SKM-1 treated with dmso at 0.1 percent for 144 hours (cell line): Measurements from ENCODE around the gene GARRE1.
"Not testable (repeated sequence)": the region's sequence is repeated elsewhere in the genome, so short reads cannot be mapped to it uniquely, and the experiment has no call there.

ENCODE experiments used
- DNase-seq: peaks from one replicate; lab custom pipeline; 2025; ENCODE audit not compliant: unreplicated experiment; lab: John Stamatoyannopoulos, UW

GARRE1 gene

DNA sequence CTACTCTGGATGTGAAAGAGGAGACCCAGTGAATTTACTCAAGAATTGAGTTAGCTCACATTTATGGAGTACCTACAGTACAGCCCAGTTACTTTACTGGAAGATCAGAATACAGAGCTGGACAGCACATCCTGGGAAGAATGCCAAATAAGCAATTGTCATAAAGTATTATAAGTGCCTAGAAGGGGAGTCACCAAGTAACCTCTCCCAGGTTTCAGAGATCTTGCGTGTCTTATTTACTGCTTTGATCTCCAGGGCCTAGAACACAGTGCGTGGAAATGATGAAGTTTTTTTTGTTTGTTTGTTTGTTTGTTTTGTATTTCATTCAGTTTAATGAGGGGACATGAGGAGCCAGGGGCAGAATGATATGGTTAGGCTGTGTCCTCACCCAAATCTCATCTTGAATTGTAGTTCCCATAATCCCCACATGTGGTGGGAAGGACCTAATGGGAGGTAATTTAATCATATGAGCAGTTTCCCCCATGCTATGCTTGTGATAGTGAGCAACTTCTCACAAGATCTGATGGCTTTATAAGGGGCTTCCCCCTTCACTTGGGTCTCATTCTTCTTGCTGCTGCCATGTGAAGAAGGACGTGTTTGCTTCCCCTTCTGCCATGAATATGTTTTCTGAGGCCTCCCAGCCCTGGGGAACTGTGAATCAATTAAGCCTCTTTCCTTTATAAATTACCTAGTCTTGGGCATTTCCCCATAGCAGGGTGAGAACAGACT lies 5.2 kb downstream of the GARRE1 start:
- no peak for DNase-seq

DNA sequence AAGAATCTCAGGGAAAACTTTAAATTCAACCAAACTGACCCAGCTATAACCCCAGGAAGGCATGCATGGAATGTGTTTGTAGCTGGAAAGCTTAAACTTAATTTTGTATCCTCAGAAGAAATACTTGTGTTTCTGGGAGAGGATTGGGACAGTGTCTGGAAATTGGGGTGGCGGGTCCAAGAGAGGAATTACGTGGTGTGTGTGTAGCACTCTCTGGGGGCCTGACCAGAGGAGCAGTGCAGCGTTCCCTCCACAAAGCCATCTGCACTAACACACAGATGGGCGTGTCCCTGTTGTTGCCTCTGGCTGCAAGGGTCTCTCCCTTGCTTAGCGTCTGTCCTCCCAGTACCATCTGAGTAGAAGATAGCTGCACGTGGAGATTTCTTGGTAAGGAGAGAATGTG lies 6.4 kb downstream of the GARRE1 start:
- no peak for DNase-seq

DNA sequence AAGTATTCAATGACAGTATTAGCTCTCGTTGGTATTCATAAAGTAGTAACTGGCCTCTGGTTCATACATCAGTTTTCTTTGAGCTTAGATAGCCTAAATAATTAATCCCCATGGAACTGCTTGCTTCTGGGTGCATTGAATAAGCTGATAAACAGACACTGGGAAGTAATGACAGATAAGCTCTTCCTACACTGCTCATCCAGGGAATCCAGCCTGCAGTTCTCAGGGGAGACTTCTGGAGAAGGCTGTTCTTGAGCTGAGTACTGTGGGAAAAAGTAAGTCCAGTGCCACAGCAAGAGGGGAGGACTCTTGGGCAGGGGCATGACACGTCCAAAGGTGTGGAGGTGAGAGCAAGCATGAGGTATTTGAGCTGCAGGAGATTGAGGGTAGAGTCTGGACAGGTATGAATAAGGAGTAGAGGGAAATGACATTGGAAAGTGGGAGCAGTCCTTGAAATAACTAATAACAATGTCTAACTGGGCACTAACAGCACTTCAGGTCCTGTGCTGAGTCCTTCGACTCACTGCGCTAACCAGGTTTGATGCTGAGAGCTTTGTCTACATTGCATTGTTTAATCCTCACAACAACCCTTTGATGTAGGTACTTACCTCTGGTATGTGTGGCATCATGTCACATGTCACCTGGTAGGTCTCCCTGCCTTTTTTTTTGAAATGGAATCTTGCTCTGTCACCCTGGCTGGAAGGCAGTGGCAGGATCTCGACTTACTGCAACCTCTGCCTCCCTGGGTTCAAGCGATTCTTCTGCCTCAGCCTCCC lies 7.2 kb downstream of the GARRE1 start:
- DNase-seq = no peak

DNA sequence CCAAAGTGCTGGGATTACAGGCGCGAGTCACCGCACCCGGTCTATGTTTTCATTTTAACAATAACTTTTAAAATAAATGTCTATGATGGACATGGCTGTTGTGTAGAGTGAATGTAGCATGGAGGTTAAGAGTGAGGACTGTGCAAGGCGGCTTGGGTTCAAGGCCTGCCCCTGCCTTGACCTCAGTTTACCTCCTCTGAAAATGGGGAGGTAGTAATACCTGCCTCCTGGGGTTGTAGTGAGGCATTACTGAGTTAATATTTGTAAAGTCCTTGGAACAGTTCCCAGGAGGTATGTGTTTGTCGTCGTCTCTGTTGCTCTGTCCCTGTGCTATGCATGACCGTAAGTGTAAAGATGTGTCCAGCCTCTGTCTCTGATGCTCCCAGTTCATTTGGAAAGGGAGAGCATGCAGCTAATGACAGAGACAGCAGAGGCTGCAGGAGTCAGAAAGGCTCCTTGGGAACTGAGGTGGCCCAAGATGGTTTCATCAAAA lies 9.4 kb downstream of the GARRE1 start:
- DNase-seq = no peak

DNA sequence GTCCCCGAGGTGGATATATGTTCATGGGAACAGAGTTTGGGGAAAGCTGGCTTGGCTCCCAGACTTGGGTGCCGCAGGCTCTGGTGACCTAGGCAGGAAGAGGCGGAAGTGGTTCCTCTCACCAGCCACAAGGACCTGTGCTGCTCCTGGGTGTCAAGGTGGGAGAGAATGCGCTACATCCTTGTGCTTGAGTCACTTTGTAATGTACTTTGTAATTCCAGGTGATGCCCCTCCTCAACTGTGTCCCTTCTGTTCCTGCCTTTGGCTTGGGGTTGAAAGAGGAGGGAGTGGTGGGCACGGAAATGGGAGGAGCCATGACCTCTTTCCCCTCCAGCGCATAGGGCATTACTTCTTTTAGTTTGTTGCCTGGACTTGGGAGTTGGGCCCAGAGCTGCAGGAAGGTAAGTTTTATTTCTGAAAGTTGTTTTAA lies 10.9 kb downstream of the GARRE1 start:
- DNase-seq = no peak

DNA sequence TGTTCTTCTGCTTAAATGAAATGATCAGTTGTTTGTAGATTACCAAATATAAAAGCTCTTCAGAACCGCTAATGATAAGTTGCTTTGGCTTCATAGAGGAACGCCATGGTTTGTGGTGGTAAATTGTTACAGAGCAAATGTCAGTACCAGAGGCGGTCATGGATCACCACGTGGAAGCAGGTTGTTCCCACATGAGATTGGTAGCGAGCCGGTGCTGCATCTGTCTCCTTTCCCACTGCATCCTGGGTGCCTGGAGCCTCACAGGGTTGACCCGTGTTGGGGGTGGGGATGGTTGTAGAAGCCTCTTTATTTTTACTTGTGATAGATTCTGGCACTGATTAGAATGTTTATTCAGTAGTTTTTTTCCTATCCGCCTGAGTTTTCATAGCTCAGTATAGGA lies 14.7 kb downstream of the GARRE1 start:
- DNase-seq = no peak

DNA sequence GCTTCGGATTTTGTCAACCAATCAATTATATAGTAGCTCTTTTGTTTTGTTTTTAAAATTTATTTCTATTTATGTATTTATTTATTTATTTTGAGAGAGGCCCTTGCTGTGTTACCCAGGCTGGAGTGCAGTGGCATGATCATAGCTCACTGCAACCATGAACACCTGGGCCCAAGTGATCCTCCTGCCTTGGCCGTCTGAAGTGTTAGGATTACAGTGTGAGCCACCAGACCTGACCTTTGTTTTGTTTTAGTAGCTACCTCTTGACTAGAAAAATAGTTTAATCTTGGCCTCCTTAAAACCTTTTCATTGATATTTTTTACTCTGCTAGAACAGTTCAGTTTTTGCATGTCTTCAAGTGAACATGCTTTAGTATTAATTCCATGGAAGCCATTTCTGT lies 15.1 kb downstream of the GARRE1 start:
- no peak for DNase-seq

DNA sequence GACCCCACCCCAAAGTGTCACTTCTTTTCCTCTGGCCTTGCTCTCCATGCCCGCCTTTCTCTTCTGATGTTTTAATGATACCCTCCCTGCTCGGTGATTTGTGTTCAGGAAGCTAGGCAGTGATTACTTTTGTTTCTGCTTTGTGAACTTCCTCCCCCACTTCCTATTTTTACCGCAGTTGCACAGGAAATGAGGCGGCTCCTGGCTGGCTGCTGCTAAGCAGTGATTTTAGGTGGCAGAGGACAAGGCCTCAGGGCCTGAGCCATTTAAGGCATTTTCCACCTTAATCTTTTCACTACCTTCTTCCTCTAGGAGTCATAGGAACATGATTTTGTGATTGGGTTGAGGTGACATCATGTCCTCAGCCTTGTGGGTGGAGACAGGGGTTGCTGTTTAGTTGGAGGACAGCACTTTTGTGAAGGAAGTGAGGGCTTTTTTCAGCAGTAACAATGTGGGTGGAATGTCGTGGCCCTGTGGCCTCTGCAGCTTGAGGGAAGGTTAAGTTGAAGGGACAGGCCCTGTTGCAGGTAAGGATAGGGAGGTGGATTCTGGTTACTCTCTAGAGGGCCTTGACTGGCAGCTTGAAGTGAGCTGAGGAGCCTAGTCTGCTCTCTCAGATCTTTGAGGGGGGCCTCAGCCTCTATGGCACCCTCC lies 15.7 kb downstream of the GARRE1 start:
- peak; percentile 70 for DNase-seq

DNA sequence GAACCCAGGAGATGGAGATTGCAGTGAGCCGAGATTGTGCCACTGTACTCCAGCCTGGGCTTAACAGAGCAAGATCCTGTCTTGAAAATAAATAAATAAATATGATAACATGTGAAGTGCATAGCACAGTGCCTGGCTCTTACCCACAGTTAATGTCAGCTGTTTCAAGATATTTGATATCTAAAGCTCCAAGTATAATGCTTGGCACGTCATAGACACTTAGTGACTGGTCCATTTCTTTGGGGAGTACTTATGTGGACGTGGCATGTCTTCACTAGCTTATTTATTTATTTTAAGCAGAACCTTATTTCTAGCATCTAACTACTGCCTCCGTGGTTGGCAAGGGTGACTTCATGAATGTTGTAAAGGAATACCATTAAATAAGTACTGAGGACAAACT lies 18.8 kb downstream of the GARRE1 start:
- no peak for DNase-seq

DNA sequence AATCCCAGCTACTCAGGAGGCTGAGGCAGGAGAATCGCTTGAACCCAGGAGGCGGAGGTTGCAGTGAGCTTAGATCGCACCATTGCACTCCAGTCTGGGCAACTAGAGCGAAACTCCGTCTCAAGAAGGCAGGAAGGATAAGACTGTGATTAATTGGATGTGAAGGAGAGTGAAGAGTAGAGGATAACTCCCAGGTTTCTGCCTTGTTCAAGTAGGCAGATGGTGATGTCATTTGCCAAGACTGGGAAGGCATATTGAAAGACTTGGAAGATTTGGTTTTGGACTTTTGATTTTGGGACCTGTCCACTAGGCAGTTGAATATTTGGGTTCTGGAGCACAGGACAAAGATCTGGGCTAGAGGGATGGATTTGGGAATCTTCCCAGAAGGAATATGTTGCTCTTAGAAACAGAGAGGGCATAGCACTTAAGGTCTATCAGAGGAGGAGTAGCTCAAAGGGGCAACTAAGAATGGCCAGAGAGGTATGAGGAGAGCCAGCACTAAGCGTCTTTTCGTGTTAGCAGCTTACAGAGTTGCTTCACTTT lies 20.0 kb downstream of the GARRE1 start:
- no peak for DNase-seq

DNA sequence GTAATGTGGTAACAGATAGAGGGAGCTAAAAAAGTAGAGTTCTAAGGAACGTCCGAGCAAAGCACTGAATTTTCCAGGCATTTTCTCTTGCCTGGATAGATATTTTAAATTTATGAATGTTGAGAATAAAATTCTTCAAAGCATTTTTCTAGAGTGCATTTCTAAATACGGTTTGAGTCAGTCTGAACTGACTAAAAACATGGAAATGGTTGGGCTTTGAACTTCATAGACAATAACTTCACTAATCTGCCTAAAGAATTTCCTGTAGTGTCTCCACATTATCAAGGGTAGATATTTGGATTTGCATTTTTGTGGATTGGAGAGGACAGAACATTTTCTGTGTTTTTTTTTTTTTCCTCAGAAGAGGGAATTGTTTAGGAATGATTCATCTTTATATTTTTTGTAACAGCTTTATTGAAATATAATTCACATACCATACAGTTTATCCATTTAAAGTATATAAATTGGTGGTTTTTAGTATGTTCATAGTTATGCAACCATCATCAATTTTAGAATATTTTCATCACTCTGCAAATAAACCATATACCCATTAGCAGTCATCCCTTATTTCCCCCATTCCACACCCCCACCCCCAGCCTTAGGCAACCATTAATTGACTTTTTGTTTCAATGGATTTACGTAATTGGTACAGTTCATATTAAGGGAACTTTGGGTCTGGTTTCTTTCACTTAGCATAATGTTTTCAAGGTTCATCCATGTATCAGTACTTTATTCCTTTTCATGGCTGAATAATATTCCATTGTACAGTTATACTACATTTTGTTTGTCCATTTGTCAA lies 20.7 kb downstream of the GARRE1 start:
- no peak for DNase-seq

DNA sequence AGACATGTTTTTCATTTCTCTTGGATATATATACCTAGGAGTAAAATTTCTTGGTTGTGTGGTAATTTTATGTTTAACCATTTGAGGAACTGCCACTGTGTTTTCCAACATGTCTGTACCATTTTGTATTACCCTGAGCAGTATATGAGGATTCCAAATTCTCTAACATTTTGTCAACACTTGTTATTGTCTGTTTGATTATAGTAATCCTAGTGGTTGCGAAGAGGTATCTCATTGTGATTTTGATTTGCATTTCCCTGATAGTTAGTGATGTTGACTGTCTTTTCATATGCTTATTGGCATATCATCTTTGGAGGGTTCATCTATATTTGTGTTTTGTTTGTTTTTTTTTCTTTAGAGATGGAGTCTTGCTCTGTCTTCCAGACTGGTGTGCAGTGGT lies 21.4 kb downstream of the GARRE1 start:
- DNase-seq = no peak

DNA sequence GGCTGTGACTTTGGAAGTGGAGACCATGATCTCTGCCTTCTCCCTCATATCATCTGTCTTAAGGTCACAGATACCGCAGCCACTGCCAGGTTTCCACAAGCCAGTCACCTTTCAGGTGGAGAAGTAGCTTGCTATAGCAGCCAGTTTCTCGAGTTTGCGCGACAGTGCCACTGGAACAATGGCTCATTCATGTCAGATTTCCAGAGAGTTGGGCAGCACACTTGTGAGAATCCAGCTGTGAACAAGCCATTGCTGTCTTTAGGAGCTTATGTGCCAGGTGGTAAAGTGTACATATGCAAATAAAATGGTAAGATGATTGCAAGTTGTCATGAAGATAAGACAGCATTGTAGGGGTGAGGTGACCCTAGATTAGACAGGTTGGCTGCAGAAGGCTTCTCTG lies 22.3 kb downstream of the GARRE1 start:
- DNase-seq = no peak

DNA sequence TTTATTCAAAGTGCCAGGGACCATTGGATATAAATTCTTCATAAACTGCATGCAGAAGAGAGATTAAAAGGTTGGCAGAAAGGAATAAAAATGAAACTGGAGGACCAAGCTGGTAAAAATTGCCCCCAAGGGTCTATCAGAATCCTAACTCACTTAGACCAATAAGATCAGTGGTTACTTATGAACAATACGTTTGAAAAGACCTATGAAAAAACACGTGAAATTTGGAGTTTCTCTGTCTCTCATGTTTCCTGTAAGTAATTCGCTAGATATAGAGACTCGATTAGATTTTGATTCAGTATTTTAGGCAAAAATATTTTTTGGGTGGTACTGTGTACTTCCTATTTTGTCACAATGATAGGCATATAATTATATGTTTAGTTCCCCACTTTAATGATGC lies 22.9 kb downstream of the GARRE1 start:
- DNase-seq = no peak

DNA sequence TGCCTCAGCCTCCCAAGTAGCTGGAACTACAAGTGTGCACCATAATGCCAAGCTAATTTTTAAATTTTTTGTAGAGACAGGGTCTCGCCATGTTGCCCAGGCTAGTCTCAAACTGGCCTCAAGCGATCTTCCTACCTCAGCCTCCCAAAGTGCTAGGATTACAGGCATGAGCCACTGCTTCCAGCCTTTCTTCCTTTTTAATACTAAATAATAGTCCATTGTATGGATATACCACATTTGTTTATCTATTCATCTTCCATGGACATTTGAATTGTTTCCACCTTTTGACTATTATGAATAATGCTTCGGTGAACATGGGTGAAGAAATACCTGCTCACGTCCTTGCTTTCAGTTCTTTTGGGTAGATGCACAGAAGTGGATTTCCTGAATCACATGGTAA lies 24.4 kb downstream of the GARRE1 start:
- no peak for DNase-seq

DNA sequence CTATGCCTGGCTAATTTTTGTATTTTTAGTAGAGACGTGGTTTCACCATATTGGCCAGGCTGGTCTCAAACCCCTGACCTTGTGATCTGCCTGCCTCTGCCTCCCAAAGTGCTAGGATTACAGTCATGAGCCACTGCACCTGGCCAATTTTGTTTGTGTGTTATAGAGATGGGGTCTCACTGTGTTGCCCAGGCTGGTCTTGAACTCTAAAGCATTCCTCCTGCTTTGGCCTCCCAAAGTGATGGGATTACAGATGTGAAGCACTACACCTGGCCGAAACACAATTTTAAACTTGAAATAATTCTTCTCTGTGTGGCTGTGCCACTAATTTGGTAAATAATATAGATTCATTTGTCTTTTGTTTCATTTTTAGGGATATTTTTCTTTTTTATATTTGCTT lies 27.1 kb downstream of the GARRE1 start:
- not testable (repeated sequence) for DNase-seq

DNA sequence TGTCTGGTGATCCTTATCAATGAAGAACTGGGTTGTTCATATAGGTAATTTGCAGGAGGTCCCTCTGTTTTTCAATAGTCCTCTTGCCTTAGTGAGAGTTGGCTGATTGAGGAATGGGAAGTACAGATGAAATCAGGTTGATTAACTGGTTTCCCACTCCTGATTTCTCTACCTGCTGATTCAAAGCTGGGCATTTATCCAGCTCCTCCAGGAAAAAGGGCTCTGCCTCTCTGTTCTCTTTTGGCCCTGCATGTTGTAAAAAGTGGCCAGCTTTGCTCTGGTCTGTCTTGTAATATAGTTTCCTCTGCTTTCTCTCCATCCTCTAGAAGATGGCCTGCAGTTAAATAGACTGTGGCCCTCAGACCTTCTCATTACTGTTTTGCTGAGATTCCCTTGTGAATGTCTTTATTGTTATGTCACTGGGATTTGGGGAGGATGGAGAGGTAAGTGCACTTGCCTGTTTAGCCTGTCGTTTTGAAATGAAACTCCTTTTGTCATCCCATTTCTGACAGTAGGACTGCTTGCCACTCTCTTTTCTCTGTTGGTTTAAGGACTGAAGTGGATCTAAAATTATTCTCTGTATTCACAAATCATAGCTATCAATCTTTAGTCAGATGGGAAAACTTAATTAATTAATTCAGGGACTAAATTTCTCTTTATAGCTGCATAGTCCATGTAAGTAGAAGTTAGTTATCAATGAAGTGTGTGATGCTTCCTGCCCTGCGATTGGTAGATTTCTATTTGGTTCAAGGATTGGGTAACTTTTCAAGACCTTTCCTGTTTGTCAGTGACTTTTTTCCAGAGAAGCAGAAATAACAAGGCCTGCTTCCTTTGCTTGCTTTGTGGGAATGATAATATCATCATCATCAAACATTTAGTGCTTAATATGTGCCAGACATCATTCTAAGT lies 28.5 kb downstream of the GARRE1 start:
- no peak for DNase-seq

DNA sequence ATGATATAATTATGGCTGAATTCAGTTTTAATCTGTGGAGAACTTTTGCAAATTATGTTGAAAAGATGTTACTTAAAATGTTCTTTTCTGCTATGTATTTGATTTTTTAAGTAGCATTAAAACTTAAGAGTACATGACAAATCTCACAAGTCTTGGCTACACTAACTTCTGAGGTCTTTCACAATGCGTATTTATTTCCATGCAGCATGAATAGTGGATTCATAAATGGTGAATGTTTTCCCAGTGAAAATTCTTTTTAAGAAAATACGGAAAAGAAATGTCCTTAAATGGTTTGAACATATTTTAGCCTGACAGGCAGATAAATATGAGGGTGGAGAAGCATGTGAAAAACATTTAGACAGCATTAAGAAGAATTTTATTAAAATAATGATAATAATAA lies 30.2 kb downstream of the GARRE1 start:
- no peak for DNase-seq

DNA sequence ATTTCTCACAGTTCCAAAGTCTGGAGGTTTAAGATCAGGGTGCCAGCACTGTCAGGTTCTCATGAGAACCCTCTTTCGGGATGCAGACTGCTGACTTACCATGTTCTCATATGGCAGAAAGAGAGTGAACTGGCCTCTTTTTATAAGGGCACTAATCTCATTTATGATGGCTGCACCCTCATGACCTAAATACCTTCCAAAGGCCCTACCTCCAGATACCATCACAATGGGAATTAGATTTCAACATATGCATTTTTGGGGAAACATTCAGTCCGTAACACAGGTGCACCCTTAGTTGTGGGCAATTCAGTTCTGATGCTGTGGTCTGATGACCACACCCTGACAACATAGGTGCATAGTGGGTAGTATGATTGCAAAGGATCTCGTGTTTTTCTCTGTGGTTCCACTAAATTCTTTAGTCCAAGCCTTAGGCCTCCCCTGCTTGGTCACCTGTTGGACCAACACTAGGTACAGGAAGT lies 33.3 kb downstream of the GARRE1 start:
- DNase-seq = no peak

DNA sequence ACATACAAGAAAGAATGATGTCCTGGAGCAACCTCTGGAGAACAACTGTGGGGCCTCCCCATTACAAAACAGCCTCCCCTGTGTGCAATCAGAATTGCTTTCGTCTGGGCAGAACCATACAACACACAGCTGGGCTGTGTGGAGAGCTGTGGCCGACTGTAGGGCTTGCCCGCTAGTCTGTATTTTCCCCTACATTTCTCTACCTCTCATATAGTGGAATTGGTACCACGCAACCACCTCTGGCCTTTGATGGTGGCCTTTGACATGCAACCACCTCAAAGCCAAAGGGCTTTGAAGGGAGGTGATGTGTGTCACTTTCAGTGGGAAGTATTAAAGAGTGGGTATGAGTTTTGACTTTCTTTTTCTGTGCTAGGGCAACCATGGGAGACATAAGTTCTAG lies 34.0 kb downstream of the GARRE1 start:
- no peak for DNase-seq
